ENCODE results near the gene ATP1B3. TPM values are rescaled to one million over a fixed set of nuclear protein-coding genes. Genes with fewer than 3 reads are reported as not detected.
"Not testable (repeated sequence)": the region's sequence is repeated elsewhere in the genome, so short reads cannot be mapped to it uniquely, and the experiment has no call there.

ATP1B3 gene
- polyA plus RNA-seq, 1 donor from 2014 or later, result 131 TPM

GRCh38 chr3:141925677-141926076 lies 49.2 kb downstream of the ATP1B3 start:
- not testable (repeated sequence) for H3K4me3 ChIP-seq (ENCODE audit: low read length); H3K9me3 ChIP-seq (ENCODE audit: low read length); H3K36me3 ChIP-seq (ENCODE audit: insufficient read depth, low read length)

GRCh38 chr3:141926929-141927328 lies 50.5 kb downstream of the ATP1B3 start:
- Histone ChIP-seq H4K20me1 (ENCODE audit: insufficient read depth) (no peaks in the 10 kb centered on the region), H3K79me2 (replicated peaks; ENCODE audit: insufficient read depth, low read length) (no peaks in the 10 kb centered on the region), H3K27me3 (ENCODE audit: insufficient read depth, low read depth, low read length) (no peaks in the 10 kb centered on the region), H3K9ac (ENCODE audit: low read length) (no peak overlapping the region), H2AFZ (ENCODE audit: low read depth, low read length) (no peak overlapping the region), H3K36me3 (ENCODE audit: insufficient read depth, low read length) (peaks cover 5% of the 10 kb centered on the region), H3K4me2 (ENCODE audit: low read length) (no peak overlapping the region), H3K4me3 (ENCODE audit: low read length) (no peak overlapping the region), H3K9me2 (ENCODE audit: insufficient read depth, low read length) (no peaks in the 10 kb centered on the region), H3F3A (ENCODE audit: insufficient read depth, low read length, poor library complexity, severe bottlenecking) (no peaks in the 10 kb centered on the region), H3K27ac (ENCODE audit: low read length) (no peak overlapping the region), H3K9me3 (ENCODE audit: low read length) (no peaks in the 10 kb centered on the region)
- TF ChIP-seq EP300 (conservative IDR thresholded peaks at IDR 0.05; ENCODE audit: poor library complexity, severe bottlenecking), result no peak
- no peak for TF ChIP-seq RAD21 (conservative IDR thresholded peaks at IDR 0.05)
- no peak for TF ChIP-seq CTCF (IDR thresholded peaks at IDR 0.05; ENCODE audit: poor library complexity, severe bottlenecking)
- no peak for TF ChIP-seq EZH2 (IDR thresholded peaks at IDR 0.05; ENCODE audit: borderline replicate concordance, insufficient read depth, low read length, poor library complexity, severe bottlenecking)
- no peak for TF ChIP-seq REST (IDR thresholded peaks at IDR 0.05; ENCODE audit: borderline replicate concordance)
- no peak for TF ChIP-seq SMC3 (conservative IDR thresholded peaks at IDR 0.05; ENCODE audit: poor library complexity)
- no peak for TF ChIP-seq POLR2AphosphoS5 (IDR thresholded peaks at IDR 0.05)
- no peak for TF ChIP-seq MXI1 (conservative IDR thresholded peaks at IDR 0.05; ENCODE audit: poor library complexity, severe bottlenecking)
- TF ChIP-seq TAF1 (IDR thresholded peaks at IDR 0.05; ENCODE audit: low read depth), result no peak

More at GRCh38 chr3:141925677-141926076, 49.2 kb downstream of the ATP1B3 start:
- not testable (repeated sequence) for H3K27ac ChIP-seq (ENCODE audit: low read length); H3K79me2 ChIP-seq (replicated peaks; ENCODE audit: insufficient read depth, low read length); H4K20me1 ChIP-seq (ENCODE audit: insufficient read depth); H3K27me3 ChIP-seq (ENCODE audit: insufficient read depth, low read depth, low read length); H3K4me2 ChIP-seq (ENCODE audit: low read length); H3K9ac ChIP-seq (ENCODE audit: low read length); H2AFZ ChIP-seq (ENCODE audit: low read depth, low read length); H3K9me2 ChIP-seq (ENCODE audit: insufficient read depth, low read length); H3F3A ChIP-seq (ENCODE audit: insufficient read depth, low read length, poor library complexity, severe bottlenecking)

All from neural cell (in vitro differentiated cells).